Panc1 (cell line): ENCODE data around the gene TRDN. TPM values are rescaled to one million over a fixed set of nuclear protein-coding genes. Genes with fewer than 3 reads are reported as not detected.

Experiments used
- ATAC-seq: fragments of 200-7000 bp; cut with Tn5 transposase; 2 replicates; pipeline ENCODE4 v1.9.1; 2020; ENCODE audit warnings: mild to moderate bottlenecking, moderate library complexity
- Bru-seq: library from RNA; stranded (reverse); fragments of 400-500 nt; gene quantifications from one replicate; lab custom pipeline; 2021; lab: Mats Ljungman, UMichigan
- BruChase-seq, 2 experiments: library from RNA; stranded (reverse); fragments of 400-500 nt; gene quantifications; one replicate each; lab custom pipeline; 2021; lab: Mats Ljungman, UMichigan
- BruUV-seq: library from RNA; stranded (reverse); fragments of 400-500 nt; replicated peaks from 2 replicates; lab custom pipeline; 2021; lab: Mats Ljungman, UMichigan
- CTCF ChIA-PET: fragments of 300-600 bp; sonication (Branson Sonifier 250); formaldehyde crosslinking; loops from one replicate; lab custom pipeline; 2022; ENCODE audit warnings: antibody characterized with exemption; lab: Charles Lee
- POLR2A ChIA-PET: fragments of 300-600 bp; sonication (Branson Sonifier 250); formaldehyde crosslinking; loops from one replicate; lab custom pipeline; 2022; ENCODE audit warnings: antibody characterized with exemption; lab: Charles Lee
- DNase-seq: peaks from one replicate; pipeline ENCODE4 v3.0.0-alpha.2; 2010; ENCODE audit warnings: low read depth, low spot score
- H3K27ac ChIP-seq: 2 replicates; pipeline ENCODE4 v1.5.1; 2011; ENCODE audit warnings: mild to moderate bottlenecking, low read length, inconsistent platforms
- H3K27me3 ChIP-seq: fragments of 200-500 bp; sonication (Bioruptor generic); 2 replicates; pipeline ENCODE4 v1.6.0; 2014; ENCODE audit warnings: low read length, inconsistent platforms; ENCODE audit not compliant: control insufficient read depth, insufficient read depth
- H3K36me3 ChIP-seq: fragments of 200-500 bp; sonication (Bioruptor generic); 2 replicates; pipeline ENCODE4 v1.5.1; 2014; ENCODE audit warnings: inconsistent platforms, mild to moderate bottlenecking, low read length, moderate library complexity; ENCODE audit not compliant: control insufficient read depth, insufficient read depth
- H3K4me1 ChIP-seq: 2 replicates; pipeline ENCODE4 v1.5.1; 2011; ENCODE audit warnings: inconsistent platforms, mild to moderate bottlenecking, low read length, moderate library complexity; ENCODE audit not compliant: control insufficient read depth, insufficient read depth
- H3K4me3 ChIP-seq, 2 experiments: 2 replicates each; pipeline ENCODE4 v1.5.1; 2011 to 2012; ENCODE audit warnings: low read depth in 2 of 2, low read length in 2 of 2, mild to moderate bottlenecking in 2 of 2, inconsistent platforms in 1 of 2, moderate library complexity in 1 of 2
- H3K9me3 ChIP-seq: fragments of 200-500 bp; sonication (Bioruptor generic); 2 replicates; pipeline ENCODE4 v1.5.1; 2014; ENCODE audit warnings: low read depth, mild to moderate bottlenecking, inconsistent platforms, low read length, moderate library complexity; ENCODE audit not compliant: control insufficient read depth, insufficient read depth
- POLR2AphosphoS5 ChIP-seq: IDR thresholded peaks from 2 replicates; pipeline ENCODE4 v1.6.1; 2012; ENCODE audit warnings: mild to moderate bottlenecking, low read depth, low read length, moderate library complexity
- SIN3A ChIP-seq: IDR thresholded peaks from 2 replicates; pipeline ENCODE4 v1.6.1; 2012; ENCODE audit warnings: low read depth, mild to moderate bottlenecking, low read length, moderate library complexity, borderline replicate concordance; ENCODE audit not compliant: insufficient read depth
- TCF7L2 ChIP-seq: IDR thresholded peaks from 2 replicates; pipeline ENCODE4 v1.6.1; 2011; ENCODE audit warnings: mild to moderate bottlenecking, low read depth, low read length, inconsistent platforms
- in situ Hi-C: cut with HindIII; loops from 2 replicates; pipeline ENCODE4 v1.10.0; 2016; ENCODE audit warnings: low sequenced_read_pairs, low pct_unique_long_range_greater_than_20kb
- intact Hi-C: fragments of 100-400 bp; cut with micrococcal nuclease; formaldehyde crosslinking; loops from one replicate; pipeline ENCODE4 v1.10.0; 2022; ENCODE audit not compliant: unreplicated experiment
- long read RNA-seq: library from polyadenylated mRNA; unstranded; transcript quantifications from one replicate; pipeline ENCODE4 v2.0.0, GENCODE V29; 2021; ENCODE audit not compliant: unreplicated experiment
- polyA plus RNA-seq: library from polyadenylated mRNA; unstranded; fragments of >200 nt; gene quantifications from one replicate; pipeline ENCODE4 v1.2.1, GENCODE V29; 2012; ENCODE audit warnings: missing spikeins; ENCODE audit not compliant: insufficient read length
- total RNA-seq: library from RNA; stranded (reverse); gene quantifications from one replicate; pipeline ENCODE4 v1.2.1, GENCODE V29; 2021; ENCODE audit not compliant: unreplicated experiment
- TF ChIP-seq, protein P1 (sequence below), 2 experiments: IDR thresholded peaks; 2 replicates each; pipeline ENCODE4 v1.6.1; 2011 to 2012; ENCODE audit warnings: low read depth in 2 of 2, control low read depth in 1 of 2, low read length in 1 of 2, mild to moderate bottlenecking in 1 of 2, moderate library complexity in 1 of 2; ENCODE audit not compliant: insufficient read depth in 1 of 2
- TF ChIP-seq, protein P2 (sequence below): fragments of 450-650 bp; IDR thresholded peaks from 2 replicates; pipeline ENCODE4 v1.5.1; 2017; ENCODE audit warnings: mild to moderate bottlenecking

Gene TRDN, protein sequence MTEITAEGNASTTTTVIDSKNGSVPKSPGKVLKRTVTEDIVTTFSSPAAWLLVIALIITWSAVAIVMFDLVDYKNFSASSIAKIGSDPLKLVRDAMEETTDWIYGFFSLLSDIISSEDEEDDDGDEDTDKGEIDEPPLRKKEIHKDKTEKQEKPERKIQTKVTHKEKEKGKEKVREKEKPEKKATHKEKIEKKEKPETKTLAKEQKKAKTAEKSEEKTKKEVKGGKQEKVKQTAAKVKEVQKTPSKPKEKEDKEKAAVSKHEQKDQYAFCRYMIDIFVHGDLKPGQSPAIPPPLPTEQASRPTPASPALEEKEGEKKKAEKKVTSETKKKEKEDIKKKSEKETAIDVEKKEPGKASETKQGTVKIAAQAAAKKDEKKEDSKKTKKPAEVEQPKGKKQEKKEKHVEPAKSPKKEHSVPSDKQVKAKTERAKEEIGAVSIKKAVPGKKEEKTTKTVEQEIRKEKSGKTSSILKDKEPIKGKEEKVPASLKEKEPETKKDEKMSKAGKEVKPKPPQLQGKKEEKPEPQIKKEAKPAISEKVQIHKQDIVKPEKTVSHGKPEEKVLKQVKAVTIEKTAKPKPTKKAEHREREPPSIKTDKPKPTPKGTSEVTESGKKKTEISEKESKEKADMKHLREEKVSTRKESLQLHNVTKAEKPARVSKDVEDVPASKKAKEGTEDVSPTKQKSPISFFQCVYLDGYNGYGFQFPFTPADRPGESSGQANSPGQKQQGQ
- total RNA-seq (not detected), Bru-seq, nascent RNA (percentile 7 among the genes with signal in this experiment), BruChase-seq, experiment 1, labeled RNA remaining after a 2-hour chase (percentile 6 among the genes with signal in this experiment), BruChase-seq, experiment 2, labeled RNA remaining after a 6-hour chase (percentile 4 among the genes with signal in this experiment)
- polyA plus RNA-seq = not detected
- long read RNA-seq = 0 reads

DNA sequence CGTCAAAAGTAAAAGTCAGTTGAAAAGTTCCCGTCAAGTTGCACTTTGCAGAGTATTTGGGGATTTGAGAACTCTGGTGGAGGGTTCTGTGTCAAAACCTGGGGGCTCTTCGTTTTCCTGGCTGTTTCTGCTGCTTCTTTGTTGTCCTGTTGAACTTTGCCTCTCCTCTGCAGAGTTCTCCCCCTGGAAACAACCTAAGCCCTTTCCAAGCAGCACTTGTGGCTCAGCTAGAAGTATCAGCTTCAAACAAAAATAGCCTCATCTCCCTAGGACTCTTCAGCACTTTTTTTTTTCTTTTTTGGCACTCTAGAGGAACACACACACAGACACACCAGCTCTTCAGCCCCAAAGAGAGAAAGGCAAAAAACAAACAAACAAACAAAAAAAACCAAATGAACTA, at the start of gene TRDN:
TSS of gene TRDN (minus strand) at position 169 of the 400 bp plus-strand sequence. CDS start 175 bp downstream, outside the sequence.
- TF ChIP-seq SIN3A (no peak), POLR2AphosphoS5 (no peak), TCF7L2 (no peak)
- TF ChIP-seq, protein P1, sequence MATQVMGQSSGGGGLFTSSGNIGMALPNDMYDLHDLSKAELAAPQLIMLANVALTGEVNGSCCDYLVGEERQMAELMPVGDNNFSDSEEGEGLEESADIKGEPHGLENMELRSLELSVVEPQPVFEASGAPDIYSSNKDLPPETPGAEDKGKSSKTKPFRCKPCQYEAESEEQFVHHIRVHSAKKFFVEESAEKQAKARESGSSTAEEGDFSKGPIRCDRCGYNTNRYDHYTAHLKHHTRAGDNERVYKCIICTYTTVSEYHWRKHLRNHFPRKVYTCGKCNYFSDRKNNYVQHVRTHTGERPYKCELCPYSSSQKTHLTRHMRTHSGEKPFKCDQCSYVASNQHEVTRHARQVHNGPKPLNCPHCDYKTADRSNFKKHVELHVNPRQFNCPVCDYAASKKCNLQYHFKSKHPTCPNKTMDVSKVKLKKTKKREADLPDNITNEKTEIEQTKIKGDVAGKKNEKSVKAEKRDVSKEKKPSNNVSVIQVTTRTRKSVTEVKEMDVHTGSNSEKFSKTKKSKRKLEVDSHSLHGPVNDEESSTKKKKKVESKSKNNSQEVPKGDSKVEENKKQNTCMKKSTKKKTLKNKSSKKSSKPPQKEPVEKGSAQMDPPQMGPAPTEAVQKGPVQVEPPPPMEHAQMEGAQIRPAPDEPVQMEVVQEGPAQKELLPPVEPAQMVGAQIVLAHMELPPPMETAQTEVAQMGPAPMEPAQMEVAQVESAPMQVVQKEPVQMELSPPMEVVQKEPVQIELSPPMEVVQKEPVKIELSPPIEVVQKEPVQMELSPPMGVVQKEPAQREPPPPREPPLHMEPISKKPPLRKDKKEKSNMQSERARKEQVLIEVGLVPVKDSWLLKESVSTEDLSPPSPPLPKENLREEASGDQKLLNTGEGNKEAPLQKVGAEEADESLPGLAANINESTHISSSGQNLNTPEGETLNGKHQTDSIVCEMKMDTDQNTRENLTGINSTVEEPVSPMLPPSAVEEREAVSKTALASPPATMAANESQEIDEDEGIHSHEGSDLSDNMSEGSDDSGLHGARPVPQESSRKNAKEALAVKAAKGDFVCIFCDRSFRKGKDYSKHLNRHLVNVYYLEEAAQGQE (IDR thresholded peaks at IDR 0.05; ENCODE audit: insufficient read depth in 1 of 2, low read depth in 2 of 2, low read length in 1 of 2) = no peak
- TF ChIP-seq, protein P2, sequence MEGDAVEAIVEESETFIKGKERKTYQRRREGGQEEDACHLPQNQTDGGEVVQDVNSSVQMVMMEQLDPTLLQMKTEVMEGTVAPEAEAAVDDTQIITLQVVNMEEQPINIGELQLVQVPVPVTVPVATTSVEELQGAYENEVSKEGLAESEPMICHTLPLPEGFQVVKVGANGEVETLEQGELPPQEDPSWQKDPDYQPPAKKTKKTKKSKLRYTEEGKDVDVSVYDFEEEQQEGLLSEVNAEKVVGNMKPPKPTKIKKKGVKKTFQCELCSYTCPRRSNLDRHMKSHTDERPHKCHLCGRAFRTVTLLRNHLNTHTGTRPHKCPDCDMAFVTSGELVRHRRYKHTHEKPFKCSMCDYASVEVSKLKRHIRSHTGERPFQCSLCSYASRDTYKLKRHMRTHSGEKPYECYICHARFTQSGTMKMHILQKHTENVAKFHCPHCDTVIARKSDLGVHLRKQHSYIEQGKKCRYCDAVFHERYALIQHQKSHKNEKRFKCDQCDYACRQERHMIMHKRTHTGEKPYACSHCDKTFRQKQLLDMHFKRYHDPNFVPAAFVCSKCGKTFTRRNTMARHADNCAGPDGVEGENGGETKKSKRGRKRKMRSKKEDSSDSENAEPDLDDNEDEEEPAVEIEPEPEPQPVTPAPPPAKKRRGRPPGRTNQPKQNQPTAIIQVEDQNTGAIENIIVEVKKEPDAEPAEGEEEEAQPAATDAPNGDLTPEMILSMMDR = no peak
- intact Hi-C loops = no loop called here
- Histone ChIP-seq H3K36me3 (no peaks in the 10 kb centered on the region), H3K27ac (no peak within 1 kb of the TSS), H3K9me3 (no peaks in the 10 kb centered on the region), H3K27me3 (no peaks in the 10 kb centered on the region), H3K4me3 (no peak within 1 kb of the TSS), H3K4me1 (no peaks in the 10 kb centered on the region)
- DNase-seq (no peak), ATAC-seq (no peak)
- POLR2A ChIA-PET = no interaction called here
- CTCF ChIA-PET = no interaction called here
- in situ Hi-C loops = no loop called here
- no TSS peak for BruUV-seq

DNA sequence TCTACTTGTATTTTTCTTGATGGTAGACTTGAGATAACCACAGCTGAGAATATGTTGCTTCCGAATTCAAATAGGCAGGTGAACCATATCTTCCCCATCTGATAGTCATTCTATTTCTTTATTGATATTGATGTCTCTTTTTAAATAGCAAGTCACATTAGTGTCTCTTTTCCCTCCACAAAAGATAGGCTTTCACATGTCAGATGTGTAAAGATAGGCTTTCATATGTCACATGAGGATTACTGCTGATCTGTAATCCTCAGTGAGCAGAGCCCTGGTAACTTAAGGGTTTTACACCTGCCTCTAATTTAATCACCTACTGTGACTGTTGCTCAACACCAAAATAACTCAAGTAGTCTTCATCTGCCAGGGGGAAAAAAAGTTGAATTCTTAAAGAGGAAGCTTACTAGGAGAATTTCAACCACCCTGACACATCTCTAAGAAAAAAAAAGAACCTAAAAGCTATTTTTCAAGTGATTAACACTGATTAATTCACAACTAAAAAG, 45.3 kb upstream of the TRDN start:
- no peak overlapping the region for H3K27ac ChIP-seq
- in situ Hi-C loops (no loop called here), intact Hi-C loops (no loop called here)
- no peak for ATAC-seq
- DNase-seq = no peak
- ChIA-PET CTCF (no interaction called here), POLR2A (no interaction called here)
- TF ChIP-seq TCF7L2 = no peak
- TF ChIP-seq SIN3A = no peak
- TF ChIP-seq, protein P1 (IDR thresholded peaks at IDR 0.05; ENCODE audit: insufficient read depth in 1 of 2, low read depth in 2 of 2, low read length in 1 of 2) = no peak
- TF ChIP-seq POLR2AphosphoS5 = no peak
- TF ChIP-seq, protein P2 = no peak
- H3K27me3 ChIP-seq = no peaks in the 10 kb centered on the region
- H3K36me3 ChIP-seq = no peaks in the 10 kb centered on the region
- H3K9me3 ChIP-seq = no peaks in the 10 kb centered on the region
- no peaks in the 10 kb centered on the region for H3K4me1 ChIP-seq
- BruUV-seq = no TSS peak
- no peak overlapping the region for H3K4me3 ChIP-seq
